SH-SY5Y (cell line): ENCODE measurements around the gene SLC2A13.
A peak's percentile ranks its signal among the peaks of the same experiment; 100 is the strongest.

Experiments used
- GATA2 ChIP-seq: IDR thresholded peaks from 2 replicates; pipeline ENCODE4 v1.6.1; 2011; ENCODE audit warnings: mild to moderate bottlenecking, low read depth, low read length
- GATA3 ChIP-seq: IDR thresholded peaks from 2 replicates; pipeline ENCODE4 v1.6.1; 2011; ENCODE audit warnings: low read depth, mild to moderate bottlenecking, low read length, moderate library complexity

DNA sequence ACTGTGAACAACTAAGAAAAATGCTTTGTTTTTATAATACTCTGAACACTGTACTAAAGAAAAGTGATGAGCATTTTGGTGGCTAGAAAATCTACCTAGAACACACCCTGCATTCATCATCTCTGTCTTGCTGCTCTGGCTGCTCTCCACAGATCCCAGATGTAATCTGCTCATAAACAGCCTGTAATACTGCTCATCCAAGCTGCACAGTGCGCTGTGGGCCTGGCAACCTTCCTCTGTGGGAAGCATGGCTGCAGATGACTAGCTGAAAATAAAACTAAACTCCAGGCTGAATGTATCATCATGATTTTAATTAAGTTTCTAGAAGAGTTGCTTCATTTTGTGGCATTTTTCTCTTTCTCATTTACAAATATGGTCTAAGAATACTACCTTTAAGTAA is 200.7 kb downstream of the SLC2A13 start:
- peak; percentile 86 for TF ChIP-seq GATA2
- TF ChIP-seq GATA3: peak; percentile 65
